ENCODE measurements around the gene NOS2. TPM values are rescaled to one million over a fixed set of nuclear protein-coding genes. Genes with fewer than 3 reads are reported as not detected.
"Not testable (repeated sequence)": the region's sequence is repeated elsewhere in the genome, so short reads cannot be mapped to it uniquely, and the experiment has no call there.

NOS2 gene
- total RNA-seq, 2 donors from 2014 or later: 0.26 to 0.33 TPM

DNA sequence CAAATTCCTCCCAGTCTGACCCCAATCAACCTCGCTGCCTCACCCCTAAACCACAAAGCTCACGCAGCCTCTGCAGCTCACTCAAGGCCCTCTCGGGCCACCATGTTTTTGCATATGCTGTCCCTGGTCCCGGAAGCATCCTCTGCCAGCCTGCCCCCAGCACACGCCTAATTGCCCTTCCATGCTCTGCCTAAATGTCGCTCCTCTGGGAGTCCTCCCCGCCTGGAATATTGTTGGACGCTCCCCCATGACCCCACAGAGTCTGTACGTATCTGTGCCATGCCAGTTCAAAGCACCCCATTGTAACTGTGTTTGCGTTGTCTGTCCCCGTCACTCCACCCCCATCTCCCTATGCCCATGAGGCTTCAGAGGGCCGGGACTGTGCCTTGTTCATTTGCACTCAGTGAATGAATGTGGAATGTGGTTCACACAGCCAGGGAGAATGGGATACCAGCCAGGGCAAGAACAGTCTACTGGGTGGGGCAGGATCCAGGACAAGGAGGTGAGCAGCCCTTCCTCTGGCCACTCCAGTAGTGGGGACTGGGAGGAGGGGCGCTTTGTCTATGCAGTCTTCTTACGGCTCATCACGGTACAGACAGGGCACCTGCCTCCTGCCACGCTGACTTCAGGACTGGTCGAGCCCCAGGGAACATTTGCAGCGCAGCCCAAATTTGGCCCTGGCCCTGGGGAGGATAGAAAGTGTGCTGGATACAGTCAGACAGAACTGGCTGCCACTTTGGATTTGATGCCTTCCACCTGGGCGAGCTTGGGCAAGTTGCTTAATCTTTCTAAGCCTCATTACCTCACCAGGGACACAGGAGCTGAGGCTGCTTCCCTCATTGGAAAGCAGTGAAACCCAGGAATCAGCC is 48.5 kb downstream of the NOS2 start:
- H3K9me3 ChIP-seq: no peaks in the 10 kb centered on the region
- no peak overlapping the region for H3K27ac ChIP-seq
- H3K4me1 ChIP-seq: no peaks in the 10 kb centered on the region
- TF ChIP-seq, protein P1, sequence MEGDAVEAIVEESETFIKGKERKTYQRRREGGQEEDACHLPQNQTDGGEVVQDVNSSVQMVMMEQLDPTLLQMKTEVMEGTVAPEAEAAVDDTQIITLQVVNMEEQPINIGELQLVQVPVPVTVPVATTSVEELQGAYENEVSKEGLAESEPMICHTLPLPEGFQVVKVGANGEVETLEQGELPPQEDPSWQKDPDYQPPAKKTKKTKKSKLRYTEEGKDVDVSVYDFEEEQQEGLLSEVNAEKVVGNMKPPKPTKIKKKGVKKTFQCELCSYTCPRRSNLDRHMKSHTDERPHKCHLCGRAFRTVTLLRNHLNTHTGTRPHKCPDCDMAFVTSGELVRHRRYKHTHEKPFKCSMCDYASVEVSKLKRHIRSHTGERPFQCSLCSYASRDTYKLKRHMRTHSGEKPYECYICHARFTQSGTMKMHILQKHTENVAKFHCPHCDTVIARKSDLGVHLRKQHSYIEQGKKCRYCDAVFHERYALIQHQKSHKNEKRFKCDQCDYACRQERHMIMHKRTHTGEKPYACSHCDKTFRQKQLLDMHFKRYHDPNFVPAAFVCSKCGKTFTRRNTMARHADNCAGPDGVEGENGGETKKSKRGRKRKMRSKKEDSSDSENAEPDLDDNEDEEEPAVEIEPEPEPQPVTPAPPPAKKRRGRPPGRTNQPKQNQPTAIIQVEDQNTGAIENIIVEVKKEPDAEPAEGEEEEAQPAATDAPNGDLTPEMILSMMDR (IDR thresholded peaks at IDR 0.05): no peak
- TF ChIP-seq POLR2A (IDR thresholded peaks at IDR 0.05): no peak
- no peaks in the 10 kb centered on the region for H3K27me3 ChIP-seq
- intact Hi-C loops (cut with DNase I): no loop called here
- no peaks in the 10 kb centered on the region for H3K36me3 ChIP-seq (replicated peaks in 1 of 2; ENCODE audit: insufficient read depth in 1 of 2, low read depth in 2 of 2)
- ATAC-seq (no peak), DNase-seq (no peak)
- H3K4me3 ChIP-seq: no peak overlapping the region
- WGBS, 2 donors: 80 to 87% methylated on average over 15 to 19 of the region's 19 CpGs

DNA sequence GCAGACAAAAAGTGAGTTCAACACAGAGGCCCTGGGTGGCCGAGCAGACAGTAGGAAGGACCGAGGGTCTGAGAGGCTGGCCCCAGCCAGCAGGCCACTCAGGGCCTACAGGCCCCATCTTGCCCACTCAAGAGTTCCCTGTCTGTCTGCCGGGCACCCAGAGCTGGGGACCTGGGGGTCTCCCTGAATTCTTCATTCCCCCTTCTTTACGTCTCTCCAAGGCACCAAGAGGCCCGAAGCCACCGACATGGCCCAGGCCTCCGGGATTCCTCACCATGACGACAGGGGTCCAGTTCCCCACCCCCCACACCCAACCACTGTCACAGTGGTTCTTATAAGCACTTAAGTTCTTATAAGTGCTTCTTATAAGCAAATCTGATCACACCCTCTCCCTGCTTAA is 49.2 kb downstream of the NOS2 start:
- H3K4me3 ChIP-seq: no peak overlapping the region
- DNase-seq: no peak
- H3K4me1 ChIP-seq: no peaks in the 10 kb centered on the region
- no peaks in the 10 kb centered on the region for H3K9me3 ChIP-seq
- intact Hi-C loops (cut with DNase I): no loop called here
- 70 to 82% methylated on average over 5 to 8 of the region's 8 CpGs for WGBS, 2 donors
- H3K36me3 ChIP-seq (replicated peaks in 1 of 2; ENCODE audit: insufficient read depth in 1 of 2, low read depth in 2 of 2): no peaks in the 10 kb centered on the region
- H3K27ac ChIP-seq: no peak overlapping the region
- no peak for ATAC-seq
- H3K27me3 ChIP-seq: no peaks in the 10 kb centered on the region
- TF ChIP-seq, protein P1 (IDR thresholded peaks at IDR 0.05): no peak
- TF ChIP-seq POLR2A (IDR thresholded peaks at IDR 0.05): no peak

DNA sequence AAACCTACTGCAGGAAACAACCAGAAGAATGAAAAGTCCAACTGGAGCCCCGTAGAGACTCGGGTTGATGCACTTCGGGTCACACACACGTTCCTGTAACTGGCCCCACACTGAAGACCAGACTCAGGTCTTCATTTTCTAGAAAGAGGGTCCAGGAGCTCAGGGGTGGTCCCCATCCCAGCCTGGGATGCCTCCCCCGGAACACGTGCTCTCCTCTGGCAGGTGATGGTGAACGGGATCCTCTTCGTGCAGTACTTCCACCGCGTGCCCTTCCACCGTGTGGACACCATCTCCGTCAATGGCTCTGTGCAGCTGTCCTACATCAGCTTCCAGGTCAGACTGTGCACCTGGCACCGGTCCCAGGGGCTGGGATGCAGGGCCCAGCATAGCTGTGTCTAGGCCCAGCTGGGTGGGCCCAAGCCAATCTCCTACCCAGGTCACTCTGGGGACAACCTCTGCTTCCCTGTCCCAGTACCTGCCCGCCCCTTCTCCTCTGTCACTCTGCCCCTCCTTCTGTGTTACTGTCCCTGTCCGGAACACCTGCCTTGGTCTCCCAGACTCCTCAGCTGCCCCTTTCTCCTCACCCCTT is 50.7 kb downstream of the NOS2 start:
- ATAC-seq; H3K36me3 ChIP-seq (replicated peaks in 1 of 2; ENCODE audit: insufficient read depth in 1 of 2, low read depth in 2 of 2); H3K27ac ChIP-seq; DNase-seq; H3K9me3 ChIP-seq; H3K4me3 ChIP-seq; H3K27me3 ChIP-seq; intact Hi-C loops (cut with DNase I); H3K4me1 ChIP-seq: not testable (repeated sequence)
- 89 to 91% methylated on average over 15 of the region's 15 CpGs for WGBS, 2 donors

DNA sequence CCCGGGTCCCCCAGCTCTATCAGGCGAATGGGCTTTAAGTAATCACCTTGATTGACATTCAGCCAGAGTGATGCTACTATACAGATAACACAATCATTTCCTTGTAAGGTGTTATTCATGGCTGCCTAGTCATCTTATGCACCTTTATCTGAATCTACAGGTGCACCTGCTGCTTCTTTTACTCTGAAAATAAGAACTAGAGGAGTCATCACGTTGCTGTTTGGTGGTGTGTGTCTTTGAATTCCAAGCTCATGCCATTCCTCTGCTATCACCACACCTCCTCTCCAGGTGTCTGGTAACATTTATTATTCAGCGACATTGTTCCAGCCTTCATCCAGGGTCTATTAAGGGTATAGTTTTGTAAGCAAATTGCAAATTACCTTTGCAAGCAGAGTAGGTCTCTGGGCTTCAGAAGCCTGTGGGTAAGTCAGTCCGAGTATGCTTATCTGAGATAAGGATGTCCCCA is 51.9 kb downstream of the NOS2 start:
- Histone ChIP-seq H3K4me3 (no peak overlapping the region), H3K27me3 (no peaks in the 10 kb centered on the region), H3K4me1 (no peaks in the 10 kb centered on the region), H3K36me3 (replicated peaks in 1 of 2; ENCODE audit: insufficient read depth in 1 of 2, low read depth in 2 of 2) (no peaks in the 10 kb centered on the region), H3K9me3 (no peaks in the 10 kb centered on the region), H3K27ac (no peak overlapping the region)
- 28 to 50% methylated on average over 4 to 5 of the region's 5 CpGs for WGBS, 2 donors
- no peak for DNase-seq
- TF ChIP-seq, protein P1 (IDR thresholded peaks at IDR 0.05): no peak
- no peak for TF ChIP-seq POLR2A (IDR thresholded peaks at IDR 0.05)
- ATAC-seq: no peak
- intact Hi-C loops (cut with DNase I): no loop called here

DNA sequence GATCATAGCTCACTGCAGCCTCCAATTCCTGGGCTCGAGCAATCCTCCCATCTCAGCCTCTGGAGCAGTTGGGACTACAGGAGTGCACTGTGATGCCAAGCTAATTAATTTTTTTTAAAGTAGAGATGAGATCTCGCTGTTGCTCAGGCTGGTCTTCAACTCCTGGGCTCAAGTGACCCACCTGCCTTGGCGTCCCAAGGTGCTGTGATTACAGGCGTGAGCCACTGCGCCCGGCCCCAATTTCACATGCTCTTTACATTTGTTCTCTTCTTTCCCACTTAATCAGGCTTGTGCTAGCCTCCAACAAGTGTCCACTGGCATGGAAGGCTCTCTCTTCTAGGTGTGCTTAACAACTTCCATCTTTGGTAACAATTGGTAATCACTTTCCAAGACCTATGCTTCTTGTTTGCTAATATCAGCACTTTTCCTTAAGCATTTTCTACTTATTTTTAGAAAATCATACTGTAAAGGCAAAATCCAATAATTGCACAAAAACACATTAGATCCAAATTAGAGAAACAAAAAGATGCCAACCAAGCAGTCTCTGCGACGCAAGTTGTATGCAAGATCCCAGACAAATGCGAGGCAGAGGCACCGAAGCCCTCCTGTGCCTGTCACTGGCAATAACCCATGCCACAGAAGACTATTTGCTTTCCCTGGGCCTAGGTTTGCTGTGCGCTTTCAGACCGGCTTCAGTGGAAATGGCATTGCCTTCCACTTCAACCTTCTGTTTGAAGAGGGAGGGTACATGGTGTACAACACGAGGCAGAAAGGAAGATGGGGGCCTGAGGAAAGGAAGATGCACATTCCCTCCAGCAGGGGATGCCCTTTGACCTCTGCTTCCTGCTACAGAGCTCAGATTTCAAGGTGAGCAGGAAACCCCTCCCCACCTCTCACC is 52.6 kb downstream of the NOS2 start:
- TF ChIP-seq, protein P1 (IDR thresholded peaks at IDR 0.05): peak in 3 of 7 experiments; percentile 7 to 22 (median 12)
- TF ChIP-seq POLR2A (IDR thresholded peaks at IDR 0.05): no peak
- H3K4me3 ChIP-seq: no peak overlapping the region
- no peaks in the 10 kb centered on the region for H3K36me3 ChIP-seq (replicated peaks in 1 of 2; ENCODE audit: insufficient read depth in 1 of 2, low read depth in 2 of 2)
- H3K27ac ChIP-seq: no peak overlapping the region
- DNase-seq (no peak), ATAC-seq (no peak)
- WGBS, 2 donors: 81 to 85% methylated on average over 13 of the region's 13 CpGs
- no peaks in the 10 kb centered on the region for H3K4me1 ChIP-seq
- intact Hi-C loops (cut with DNase I): no loop called here
- no peaks in the 10 kb centered on the region for H3K27me3 ChIP-seq
- H3K9me3 ChIP-seq: no peaks in the 10 kb centered on the region
